ENCODE data around the gene ANKRD44.
A peak's percentile ranks its signal among the peaks of the same experiment; 100 is the strongest.

ANKRD44 gene

GRCh38 chr2:197322724-197323720, 12.4 kb upstream of the ANKRD44 start:
- TF ChIP-seq EZH2 (IDR thresholded peaks at IDR 0.05; ENCODE audit: borderline replicate concordance, low read depth, low read length, severe bottlenecking), result no peak
- no peak for TF ChIP-seq CTCF (IDR thresholded peaks at IDR 0.05; ENCODE audit: borderline replicate concordance, extremely low read depth, low read length, poor library complexity, severe bottlenecking)
- Histone ChIP-seq H4K20me1 (ENCODE audit: insufficient read depth, low read length) (no peaks in the 10 kb centered on the region), H3K4me3 (ENCODE audit: low read depth in 1 of 2, low read length in 2 of 2) (no peak overlapping the region), H3K36me3 (ENCODE audit: insufficient read depth, low read length) (no peaks in the 10 kb centered on the region), H3K27me3 (ENCODE audit: insufficient read depth, low read length, poor library complexity) (no peaks in the 10 kb centered on the region), H3K4me2 (ENCODE audit: insufficient read depth, low read length) (no peak overlapping the region), H3K9me3 (ENCODE audit: insufficient read depth, low read length, severe bottlenecking) (no peaks in the 10 kb centered on the region), H2AFZ (ENCODE audit: low read depth, low read length) (peak overlapping the region; percentile 40; the same call in 1 of the 2 replicates), H3K4me1 (ENCODE audit: insufficient read depth, low read length) (peaks cover 7% of the 10 kb centered on the region), H3K27ac (ENCODE audit: low read length) (no peak overlapping the region), H3K9ac (ENCODE audit: low read depth, low read length) (no peak overlapping the region), H3K79me2 (ENCODE audit: insufficient read depth, low read length) (no peaks in the 10 kb centered on the region)
- ATAC-seq (ENCODE audit: insufficient read depth, low read depth), result peak; percentile 37; the same call in 1 of the 3 replicates
- DNase-seq, result no peak

- Histone ChIP-seq H3K4me1 (ENCODE audit: insufficient read depth, low read length) (peaks cover 7% of the 10 kb centered on the region), H3K79me2 (ENCODE audit: insufficient read depth, low read length) (no peaks in the 10 kb centered on the region), H3K4me3 (ENCODE audit: low read depth in 1 of 2, low read length in 2 of 2) (no peak overlapping the region), H2AFZ (ENCODE audit: low read depth, low read length) (no peak overlapping the region), H3K9ac (ENCODE audit: low read depth, low read length) (no peak overlapping the region), H3K4me2 (ENCODE audit: insufficient read depth, low read length) (no peak overlapping the region), H3K27me3 (ENCODE audit: insufficient read depth, low read length, poor library complexity) (no peaks in the 10 kb centered on the region), H3K27ac (ENCODE audit: low read length) (no peak overlapping the region), H3K36me3 (ENCODE audit: insufficient read depth, low read length) (no peaks in the 10 kb centered on the region), H3K9me3 (ENCODE audit: insufficient read depth, low read length, severe bottlenecking) (no peaks in the 10 kb centered on the region), H4K20me1 (ENCODE audit: insufficient read depth, low read length) (no peaks in the 10 kb centered on the region)
- TF ChIP-seq EZH2 (IDR thresholded peaks at IDR 0.05; ENCODE audit: borderline replicate concordance, low read depth, low read length, severe bottlenecking) (no peak), CTCF (IDR thresholded peaks at IDR 0.05; ENCODE audit: borderline replicate concordance, extremely low read depth, low read length, poor library complexity, severe bottlenecking) (no peak)
- no peak for ATAC-seq (ENCODE audit: insufficient read depth, low read depth)
- DNase-seq, result no peak
These were observed 11.6 kb upstream of the ANKRD44 start for GRCh38 chr2:197322143-197322542.

- no peaks in the 10 kb centered on the region for H3K36me3 ChIP-seq (ENCODE audit: insufficient read depth, low read length)
- no peak overlapping the region for H2AFZ ChIP-seq (ENCODE audit: low read depth, low read length)
- H3K27me3 ChIP-seq (ENCODE audit: insufficient read depth, low read length, poor library complexity), result no peaks in the 10 kb centered on the region
- no peaks in the 10 kb centered on the region for H4K20me1 ChIP-seq (ENCODE audit: insufficient read depth, low read length)
- no peak overlapping the region for H3K9ac ChIP-seq (ENCODE audit: low read depth, low read length)
- DNase-seq, result no peak
- H3K9me3 ChIP-seq (ENCODE audit: insufficient read depth, low read length, severe bottlenecking), result no peaks in the 10 kb centered on the region
- H3K4me3 ChIP-seq (ENCODE audit: low read depth in 1 of 2, low read length in 2 of 2), result no peak overlapping the region
- H3K4me2 ChIP-seq (ENCODE audit: insufficient read depth, low read length), result no peak overlapping the region
- ATAC-seq (ENCODE audit: insufficient read depth, low read depth), result no peak
- TF ChIP-seq CTCF (IDR thresholded peaks at IDR 0.05; ENCODE audit: borderline replicate concordance, extremely low read depth, low read length, poor library complexity, severe bottlenecking), result no peak
- H3K4me1 ChIP-seq (ENCODE audit: insufficient read depth, low read length), result peaks cover 17% of the 10 kb centered on the region
- H3K79me2 ChIP-seq (ENCODE audit: insufficient read depth, low read length), result no peaks in the 10 kb centered on the region
- no peak overlapping the region for H3K27ac ChIP-seq (ENCODE audit: low read length)
These were observed 4.8 kb upstream of the ANKRD44 start for GRCh38 chr2:197315371-197315770.
